NT2/D1 (cell line): ENCODE data around the gene CKLF.

Source experiments
- YY1 ChIP-seq: IDR thresholded peaks from 2 replicates; pipeline ENCODE4 v1.6.1; 2011; ENCODE audit not compliant: insufficient read length, insufficient read depth
- ZNF274 ChIP-seq: IDR thresholded peaks from 2 replicates; pipeline ENCODE4 v1.6.1; 2011; ENCODE audit warnings: mild to moderate bottlenecking, low read depth, low read length

DNA sequence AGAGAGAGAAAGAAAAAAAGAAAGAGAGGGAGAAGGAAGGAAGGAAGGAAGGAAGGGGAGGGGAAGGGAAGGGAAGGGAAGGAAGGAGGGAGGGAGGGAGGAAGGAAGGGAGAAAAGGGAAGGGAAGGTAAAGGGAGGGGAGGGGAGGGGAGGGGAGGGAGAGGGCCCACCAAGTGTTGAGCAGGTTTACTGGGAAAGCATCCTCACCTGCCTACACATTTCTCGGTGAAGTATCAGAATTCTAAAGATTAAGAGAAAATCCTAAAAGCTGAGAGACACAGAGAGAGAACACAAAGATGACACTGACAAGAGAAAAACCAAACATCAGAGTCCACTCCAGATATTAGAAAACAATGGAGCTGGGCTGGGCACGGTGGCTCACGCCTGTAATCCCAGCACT lies 39.9 kb downstream of the CKLF start:
- TF ChIP-seq ZNF274 (no peak), YY1 (no peak)
